GM18520 (cell line): Measurements from ENCODE around the gene ZBTB8A.
"Not testable (repeated sequence)": the region's sequence is repeated elsewhere in the genome, so short reads cannot be mapped to it uniquely, and the experiment has no call there.

ENCODE experiments used
- ATAC-seq: cut with Tn5 transposase; IDR thresholded peaks from one replicate; pipeline ENCODE4 v1.9.1; 2021; ENCODE audit not compliant: unreplicated experiment

Gene ZBTB8A

GRCh38 chr1:32536117-32536516 lies 3.1 kb upstream of the ZBTB8A start:
- no peak for ATAC-seq

GRCh38 chr1:32536764-32537163 lies 2.5 kb upstream of the ZBTB8A start:
- ATAC-seq, result no peak

- no peak for ATAC-seq
Measured at GRCh38 chr1:32539584-32540571, 651 bp downstream of the ZBTB8A start.

- no peak for ATAC-seq
Measured at GRCh38 chr1:32540605-32541004, 1.4 kb downstream of the ZBTB8A start.

GRCh38 chr1:32541064-32541566 lies 1.9 kb downstream of the ZBTB8A start:
- no peak for ATAC-seq

- no peak for ATAC-seq
Measured at GRCh38 chr1:32546611-32547010, 7.4 kb downstream of the ZBTB8A start.

- ATAC-seq, result no peak
Measured at GRCh38 chr1:32549616-32550015, 10.4 kb downstream of the ZBTB8A start.

GRCh38 chr1:32554288-32554687 lies 15.1 kb downstream of the ZBTB8A start:
- no peak for ATAC-seq

GRCh38 chr1:32557035-32557434 lies 17.8 kb downstream of the ZBTB8A start:
- not testable (repeated sequence) for ATAC-seq

GRCh38 chr1:32557812-32558211 lies 18.6 kb downstream of the ZBTB8A start:
- no peak for ATAC-seq

- no peak for ATAC-seq
Measured at GRCh38 chr1:32568929-32569328, 29.7 kb downstream of the ZBTB8A start.

GRCh38 chr1:32580348-32581017 lies 41.3 kb downstream of the ZBTB8A start:
- ATAC-seq, result no peak

- no peak for ATAC-seq
Measured at GRCh38 chr1:32592943-32593342, 53.7 kb downstream of the ZBTB8A start.

GRCh38 chr1:32600034-32600433 lies 60.8 kb downstream of the ZBTB8A start:
- no peak for ATAC-seq

GRCh38 chr1:32605711-32606424 lies 66.6 kb downstream of the ZBTB8A start:
- ATAC-seq, result no peak

- no peak for ATAC-seq
Measured at GRCh38 chr1:32606565-32607371, 67.5 kb downstream of the ZBTB8A start.

GRCh38 chr1:32609180-32609579 lies 70.0 kb downstream of the ZBTB8A start:
- no peak for ATAC-seq

- no peak for ATAC-seq
Measured at GRCh38 chr1:32611859-32612188, 72.6 kb downstream of the ZBTB8A start.

- no peak for ATAC-seq
Measured at GRCh38 chr1:32612189-32612881, 73.1 kb downstream of the ZBTB8A start.

GRCh38 chr1:32613472-32613871 lies 74.2 kb downstream of the ZBTB8A start:
- ATAC-seq, result no peak
